Tibial nerve (tissue), 4 donors: Measurements from ENCODE around the gene CLCN2.

Source experiments
- EP300 ChIP-seq, 2 donors: sonication (generic); formaldehyde crosslinking; IDR thresholded peaks; one replicate each; pipeline ENCODE4 v1.6.1; 2017; ENCODE audit warnings: antibody characterized with exemption in 2 of 2, mild to moderate bottlenecking in 1 of 2
- POLR2A ChIP-seq, 2 donors: fragments of 450-650 bp; IDR thresholded peaks; one replicate each; pipeline ENCODE4 v1.6.1; 2017; ENCODE audit warnings: antibody characterized with exemption in 2 of 2, mild to moderate bottlenecking in 2 of 2, moderate library complexity in 2 of 2
- TF ChIP-seq, protein P1 (sequence below), 5 experiments: fragments of 200-600 bp in 3 of 5; fragments of 450-650 bp in 2 of 5; sonication (generic) in 3 of 5; IDR thresholded peaks; one replicate each; pipeline ENCODE4 v1.5.1; 2016 to 2019; ENCODE audit warnings: antibody characterized with exemption in 5 of 5, mild to moderate bottlenecking in 3 of 5, moderate library complexity in 2 of 5

DNA sequence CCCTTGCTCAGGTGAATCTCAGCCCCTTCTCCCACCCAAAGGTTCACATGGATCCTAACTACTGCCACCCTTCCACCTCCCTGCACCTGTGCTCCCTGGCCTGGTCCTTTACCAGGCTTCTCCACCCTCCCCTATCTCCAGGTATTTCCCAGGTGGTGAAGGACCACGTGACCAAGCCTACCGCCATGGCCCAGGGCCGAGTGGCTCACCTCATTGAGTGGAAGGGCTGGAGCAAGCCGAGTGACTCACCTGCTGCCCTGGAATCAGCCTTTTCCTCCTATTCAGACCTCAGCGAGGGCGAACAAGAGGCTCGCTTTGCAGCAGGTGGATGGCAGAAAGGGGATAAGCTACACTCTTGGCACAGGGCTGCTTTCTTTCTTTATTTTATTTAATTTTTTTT is 19.5 kb downstream of the CLCN2 start:
- TF ChIP-seq, protein P1, sequence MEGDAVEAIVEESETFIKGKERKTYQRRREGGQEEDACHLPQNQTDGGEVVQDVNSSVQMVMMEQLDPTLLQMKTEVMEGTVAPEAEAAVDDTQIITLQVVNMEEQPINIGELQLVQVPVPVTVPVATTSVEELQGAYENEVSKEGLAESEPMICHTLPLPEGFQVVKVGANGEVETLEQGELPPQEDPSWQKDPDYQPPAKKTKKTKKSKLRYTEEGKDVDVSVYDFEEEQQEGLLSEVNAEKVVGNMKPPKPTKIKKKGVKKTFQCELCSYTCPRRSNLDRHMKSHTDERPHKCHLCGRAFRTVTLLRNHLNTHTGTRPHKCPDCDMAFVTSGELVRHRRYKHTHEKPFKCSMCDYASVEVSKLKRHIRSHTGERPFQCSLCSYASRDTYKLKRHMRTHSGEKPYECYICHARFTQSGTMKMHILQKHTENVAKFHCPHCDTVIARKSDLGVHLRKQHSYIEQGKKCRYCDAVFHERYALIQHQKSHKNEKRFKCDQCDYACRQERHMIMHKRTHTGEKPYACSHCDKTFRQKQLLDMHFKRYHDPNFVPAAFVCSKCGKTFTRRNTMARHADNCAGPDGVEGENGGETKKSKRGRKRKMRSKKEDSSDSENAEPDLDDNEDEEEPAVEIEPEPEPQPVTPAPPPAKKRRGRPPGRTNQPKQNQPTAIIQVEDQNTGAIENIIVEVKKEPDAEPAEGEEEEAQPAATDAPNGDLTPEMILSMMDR (IDR thresholded peaks at IDR 0.05) = no peak
- TF ChIP-seq POLR2A (IDR thresholded peaks at IDR 0.05) (no peak), EP300 (IDR thresholded peaks at IDR 0.05) (no peak)
